Endometrial microvascular endothelial cells (primary cell): ENCODE measurements around the gene COL4A3. TPM values are rescaled to one million over a fixed set of nuclear protein-coding genes. Genes with fewer than 3 reads are reported as not detected.

Experiments used
- in situ Hi-C: cut with HindIII; loops from 2 replicates; pipeline ENCODE4 v1.10.0; 2017; ENCODE audit warnings: low sequenced_read_pairs, low pct_unique_long_range_greater_than_20kb; ENCODE audit errors: inconsistent ontology term
- total RNA-seq: library from RNA; depleted of rRNA; stranded (reverse); fragments of >200 nt; gene quantifications from one replicate; pipeline ENCODE4 v1.2.3, GENCODE V29; 2015; ENCODE audit errors: inconsistent ontology term

Gene COL4A3
- not detected for total RNA-seq

DNA sequence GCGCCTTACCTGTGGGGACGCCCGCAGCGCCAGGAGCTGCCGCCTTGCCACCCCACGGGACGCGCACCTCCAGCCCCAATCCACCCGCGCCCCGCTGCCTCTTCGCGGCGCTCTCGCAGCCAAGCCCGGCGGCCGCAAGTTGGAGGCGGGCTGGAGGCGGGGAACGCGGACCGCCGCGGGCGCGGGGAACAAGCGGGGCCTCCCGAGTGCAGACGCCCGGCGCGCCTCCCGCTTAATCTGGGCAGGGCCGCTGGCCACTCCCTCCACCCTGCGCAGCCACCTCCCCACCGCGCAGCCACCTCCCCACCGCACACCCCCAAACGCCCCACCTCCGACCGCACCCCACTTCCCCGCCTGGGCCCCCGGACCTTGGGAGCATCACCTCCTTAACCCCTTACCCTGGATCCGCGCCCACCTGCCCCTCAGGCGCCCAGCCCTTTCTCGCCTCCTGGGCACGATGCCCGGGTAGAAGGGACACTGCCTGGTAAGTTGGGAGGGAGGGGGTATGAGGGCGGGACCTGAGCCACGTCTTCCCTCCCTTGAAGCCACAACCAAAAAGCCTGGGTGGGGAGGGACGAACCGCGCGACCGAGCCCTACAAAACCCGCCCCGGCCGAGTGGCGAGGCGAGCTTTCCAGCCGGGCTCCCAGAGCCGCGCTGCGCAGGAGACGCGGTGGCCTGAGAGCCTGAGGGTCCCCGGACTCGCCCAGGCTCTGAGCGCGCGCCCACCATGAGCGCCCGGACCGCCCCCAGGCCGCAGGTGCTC is at the start of gene COL4A3, which contains the start of gene COL4A4:
COL4A3 (plus strand) TSS at position 627 of the 765 bp plus-strand sequence; CDS start at position 730, 103 bp downstream.
COL4A4 (minus strand) TSS at position 208 of the 765 bp plus-strand sequence. CDS start 16,722 bp downstream, outside the sequence.
- in situ Hi-C loops = no loop called here

- in situ Hi-C loops = no loop called here
These were observed 48.7 kb upstream of the COL4A3 start for GRCh38 chr2:227115761-227116160.

- in situ Hi-C loops = no loop called here
These were observed 47.4 kb upstream of the COL4A3 start for GRCh38 chr2:227117027-227117426.

GRCh38 chr2:227117852-227118251 is 46.6 kb upstream of the COL4A3 start:
- in situ Hi-C loops = no loop called here

GRCh38 chr2:227118353-227118752 is 46.1 kb upstream of the COL4A3 start:
- in situ Hi-C loops = no loop called here

DNA sequence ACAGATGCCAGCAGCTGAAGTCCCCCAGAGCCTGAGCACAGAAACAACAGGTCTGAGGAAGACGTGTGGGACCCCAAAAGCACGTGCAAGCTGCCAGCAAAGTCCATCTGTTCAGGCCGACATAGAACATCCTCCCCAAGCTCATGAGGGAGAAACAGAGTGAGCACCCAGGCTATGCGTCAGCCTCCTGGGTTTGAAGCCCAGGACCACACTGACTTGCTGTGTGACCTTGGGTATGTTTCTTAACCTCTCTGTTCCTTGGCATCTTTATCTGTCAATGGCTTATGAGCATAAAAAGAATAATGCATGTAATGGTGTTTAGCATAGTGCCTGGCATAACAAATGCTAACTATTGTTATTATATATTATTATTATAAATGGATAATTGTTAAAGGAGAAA is 40.7 kb upstream of the COL4A3 start:
- in situ Hi-C loops = no loop called here

GRCh38 chr2:227124811-227125210 is 39.6 kb upstream of the COL4A3 start:
- in situ Hi-C loops = no loop called here

- in situ Hi-C loops = no loop called here
These were observed 38.9 kb upstream of the COL4A3 start for GRCh38 chr2:227125506-227125905.

DNA sequence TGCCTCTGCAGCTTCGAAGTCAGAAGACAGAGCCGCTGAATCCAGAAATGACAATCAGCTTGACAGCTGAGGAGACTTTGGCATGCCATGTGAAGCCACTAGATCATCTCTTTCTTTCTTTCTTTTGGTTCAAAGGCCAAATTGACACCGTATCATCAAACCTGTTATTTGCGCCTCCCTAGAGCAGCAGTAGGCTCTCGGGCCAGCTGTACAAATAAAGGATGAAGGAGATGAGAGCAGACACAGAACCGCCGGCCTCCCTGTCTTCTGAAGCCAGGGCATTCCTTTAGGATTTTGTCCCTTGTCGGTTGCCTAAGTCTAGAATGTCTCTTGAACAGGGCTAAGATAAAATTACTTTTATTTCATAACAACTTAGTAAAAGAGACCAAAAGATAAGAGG is 37.2 kb upstream of the COL4A3 start:
- in situ Hi-C loops = no loop called here

DNA sequence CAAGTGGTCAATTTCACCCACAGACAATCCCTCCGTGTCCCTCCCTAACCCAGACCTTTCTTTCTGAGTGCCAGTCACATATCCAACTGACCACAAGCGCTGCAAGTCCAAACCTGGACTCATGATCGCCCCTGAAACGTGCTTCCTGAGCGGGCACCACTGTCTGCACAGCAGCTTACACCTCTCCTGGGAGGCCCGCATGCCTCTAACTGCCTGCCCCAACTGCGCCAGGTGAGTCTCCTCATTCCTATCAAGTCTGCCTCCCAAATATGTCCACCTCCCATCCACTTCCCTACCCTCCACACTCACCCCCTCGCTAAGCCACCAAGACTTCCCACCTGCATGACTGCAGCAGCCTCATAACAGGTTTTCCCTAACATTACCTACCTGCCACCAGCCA is 33.8 kb upstream of the COL4A3 start:
- in situ Hi-C loops = no loop called here

GRCh38 chr2:227132986-227133385 is 31.4 kb upstream of the COL4A3 start:
- in situ Hi-C loops = no loop called here

DNA sequence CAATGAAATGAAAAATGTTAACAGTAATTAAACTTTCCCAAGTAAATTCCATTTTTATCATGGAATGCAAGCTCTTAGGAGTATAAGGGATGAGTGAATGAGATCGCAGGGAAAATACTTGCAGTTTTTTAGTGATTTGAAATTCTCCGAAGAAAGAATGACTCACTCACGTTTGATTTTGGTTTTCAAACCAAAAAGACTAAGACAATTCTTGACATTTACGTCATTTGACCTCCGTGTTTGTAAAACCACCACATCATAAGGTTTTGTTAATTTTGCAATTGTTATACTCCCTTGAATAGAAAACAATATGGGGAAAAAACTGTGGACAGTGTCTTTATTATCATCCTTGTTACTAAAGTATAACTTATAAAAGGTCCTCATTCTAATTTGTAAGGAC is 29.8 kb upstream of the COL4A3 start:
- in situ Hi-C loops = no loop called here

DNA sequence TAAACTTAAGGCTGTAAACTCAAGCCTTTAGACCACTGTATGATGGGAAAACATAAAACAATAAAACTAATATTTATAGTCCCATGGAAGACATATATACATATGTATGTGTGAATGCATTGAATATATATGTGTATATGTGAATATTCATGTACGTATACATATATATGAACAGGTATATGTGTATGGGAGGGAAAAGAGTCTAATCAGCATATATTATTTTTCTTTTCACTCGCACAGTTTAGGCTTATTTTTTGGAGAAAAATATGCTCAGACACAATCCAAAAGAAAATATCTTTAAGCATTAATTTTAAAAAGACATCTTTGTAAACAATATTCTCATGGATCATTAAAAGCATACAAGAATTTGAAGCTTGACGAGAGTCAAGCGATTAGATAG is 23.1 kb upstream of the COL4A3 start:
- in situ Hi-C loops = no loop called here

- in situ Hi-C loops = no loop called here
These were observed 20.5 kb upstream of the COL4A3 start for GRCh38 chr2:227143895-227144294.

DNA sequence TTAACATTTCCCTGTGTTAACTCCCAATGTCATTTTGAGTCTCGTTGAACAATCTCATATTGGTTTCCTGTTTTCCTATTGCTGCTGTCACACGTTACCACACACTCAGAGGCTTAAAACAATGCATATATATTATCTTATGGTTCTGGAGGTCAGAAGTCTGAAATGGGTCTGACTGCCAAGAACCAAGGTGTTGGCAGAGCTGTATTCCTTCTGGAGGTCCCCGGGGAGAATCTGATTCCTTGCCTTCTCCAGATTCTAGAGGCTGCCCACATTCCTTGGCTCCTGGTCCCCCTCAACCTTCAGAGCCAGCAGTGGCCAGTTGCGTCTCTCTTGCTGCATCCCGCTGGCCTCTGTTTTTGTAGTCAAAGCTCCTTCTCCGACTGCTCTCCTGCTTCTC is 18.0 kb upstream of the COL4A3 start:
- in situ Hi-C loops = no loop called here

DNA sequence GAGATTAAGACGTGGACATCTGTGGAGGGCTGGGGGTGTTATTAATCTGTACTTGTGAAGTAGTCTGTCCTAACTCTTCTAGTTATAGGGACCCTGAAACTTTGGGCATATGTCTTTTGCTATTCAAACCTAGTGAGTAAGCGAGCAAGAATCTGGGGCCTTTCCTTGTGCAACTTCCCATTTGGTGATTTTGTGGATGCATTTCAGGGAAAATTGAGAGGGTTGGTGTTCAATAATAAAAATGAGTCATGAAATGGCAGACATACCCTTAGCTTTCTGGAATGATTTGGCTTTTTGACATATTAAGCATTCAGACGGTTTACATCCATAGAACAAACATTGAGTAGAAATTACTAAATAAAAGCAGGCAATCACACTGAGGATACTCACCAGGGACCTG is 17.4 kb upstream of the COL4A3 start:
- in situ Hi-C loops = no loop called here

GRCh38 chr2:227148106-227148505 is 16.3 kb upstream of the COL4A3 start:
- in situ Hi-C loops = no loop called here

DNA sequence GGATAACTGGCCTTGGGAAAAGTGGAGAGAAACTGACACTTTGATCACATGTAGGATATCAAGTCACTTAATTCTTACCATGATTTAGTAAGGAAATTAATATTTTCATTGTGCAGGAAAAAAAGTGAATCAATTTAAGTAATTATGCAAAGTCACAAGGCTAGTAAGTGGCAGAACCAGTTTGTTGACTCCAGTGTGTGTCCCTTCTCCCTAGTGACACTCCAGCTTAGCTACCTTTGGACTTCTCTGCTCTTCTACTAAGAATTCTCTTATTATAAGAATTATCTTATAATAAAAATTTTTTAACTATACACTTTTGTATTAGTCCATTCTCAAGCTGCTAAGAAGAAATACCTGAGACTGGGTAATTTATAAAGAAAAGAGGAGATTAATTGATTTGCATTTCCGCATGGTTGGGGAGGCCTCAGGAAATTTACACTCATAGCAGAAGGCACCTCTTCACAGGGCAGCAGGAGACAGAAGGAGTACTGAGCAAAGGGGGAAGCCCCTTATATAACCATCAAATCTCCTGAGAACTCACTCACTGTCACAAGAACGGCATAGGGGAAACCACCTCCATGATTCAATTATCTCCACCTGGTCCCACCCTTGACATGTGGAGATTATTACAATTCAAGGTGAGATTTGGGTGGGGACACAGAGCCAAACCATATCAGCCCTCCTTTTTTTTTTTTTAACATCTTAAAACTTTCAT is 14.0 kb upstream of the COL4A3 start:
- in situ Hi-C loops = no loop called here

GRCh38 chr2:227152093-227152766 is 12.2 kb upstream of the COL4A3 start:
- in situ Hi-C loops = no loop called here

GRCh38 chr2:227153307-227153706 is 11.1 kb upstream of the COL4A3 start:
- in situ Hi-C loops = no loop called here
